GM18868 (cell line): ENCODE data around the gene LHX8.
"Not testable (repeated sequence)": the region's sequence is repeated elsewhere in the genome, so short reads cannot be mapped to it uniquely, and the experiment has no call there.

Source experiments
- ATAC-seq: cut with Tn5 transposase; IDR thresholded peaks from one replicate; pipeline ENCODE4 v1.9.1; 2021; ENCODE audit warnings: mild to moderate bottlenecking, moderate library complexity; ENCODE audit not compliant: unreplicated experiment

The LHX8 gene

GRCh38 chr1:75132812-75133619 lies 1.2 kb upstream of the LHX8 start:
- no peak for ATAC-seq

- ATAC-seq, result no peak
Observed at GRCh38 chr1:75134647-75135572, 722 bp downstream of the LHX8 start.

GRCh38 chr1:75135573-75136194 lies 1.5 kb downstream of the LHX8 start:
- ATAC-seq, result no peak

- ATAC-seq, result no peak
Observed at GRCh38 chr1:75136195-75136815, 2.1 kb downstream of the LHX8 start.

- no peak for ATAC-seq
Observed at GRCh38 chr1:75136921-75137641, 2.9 kb downstream of the LHX8 start.

GRCh38 chr1:75152092-75152491 lies 17.9 kb downstream of the LHX8 start:
- ATAC-seq, result no peak

GRCh38 chr1:75159154-75159553 lies 25.0 kb downstream of the LHX8 start:
- no peak for ATAC-seq

- ATAC-seq, result peak; percentile 79
Observed at GRCh38 chr1:75165264-75165663, 31.1 kb downstream of the LHX8 start.

- ATAC-seq, result no peak
Observed at GRCh38 chr1:75166821-75167220, 32.6 kb downstream of the LHX8 start.

- ATAC-seq, result no peak
Observed at GRCh38 chr1:75170011-75170410, 35.8 kb downstream of the LHX8 start.

- ATAC-seq, result no peak
Observed at GRCh38 chr1:75170981-75171380, 36.8 kb downstream of the LHX8 start.

- ATAC-seq, result no peak
Observed at GRCh38 chr1:75171876-75172275, 37.7 kb downstream of the LHX8 start.

- ATAC-seq, result no peak
Observed at GRCh38 chr1:75172556-75172955, 38.4 kb downstream of the LHX8 start.

- ATAC-seq, result no peak
Observed at GRCh38 chr1:75174031-75174760, 40.0 kb downstream of the LHX8 start.

- ATAC-seq, result not testable (repeated sequence)
Observed at GRCh38 chr1:75181214-75181955, 47.2 kb downstream of the LHX8 start.

GRCh38 chr1:75188892-75189291 lies 54.7 kb downstream of the LHX8 start:
- no peak for ATAC-seq

- ATAC-seq, result no peak
Observed at GRCh38 chr1:75198163-75198562, 64.0 kb downstream of the LHX8 start.

GRCh38 chr1:75198761-75199160 lies 64.6 kb downstream of the LHX8 start:
- no peak for ATAC-seq

- ATAC-seq, result no peak
Observed at GRCh38 chr1:75202751-75203150, 68.6 kb downstream of the LHX8 start.
